ENCODE results near the gene MTMR6. TPM values are rescaled to one million over a fixed set of nuclear protein-coding genes. Genes with fewer than 3 reads are reported as not detected.

The MTMR6 gene
- total RNA-seq, 4 donors from 2014 or later, result 17.5 to 25.1 (median 21.7) TPM

GRCh38 chr13:25276748-25277147 lies 10.5 kb downstream of the MTMR6 start:
- no peaks in the 10 kb centered on the region for H3K9me3 ChIP-seq
- H3K27ac ChIP-seq, result no peak overlapping the region
- TF ChIP-seq CTCF (IDR thresholded peaks at IDR 0.05 in 4 of 5, conservative IDR thresholded peaks at IDR 0.05 in 1 of 5) (no peak), POLR2A (IDR thresholded peaks at IDR 0.05) (no peak)
- in situ Hi-C loops (cut with MboI; ENCODE audit: low sequenced_read_pairs in 4 of 4), result no loop called here
- no peak for DNase-seq
- H3K36me3 ChIP-seq, result peaks cover 0 to 14% of the 10 kb centered on the region in 2 donors
- H3K4me3 ChIP-seq, result no peak overlapping the region
- H3K4me1 ChIP-seq, result no peaks in the 10 kb centered on the region
- ATAC-seq, result no peak
- no peaks in the 10 kb centered on the region for H3K27me3 ChIP-seq
- intact Hi-C loops (cut with DNase I; ENCODE audit: low total_unique reads), result no loop called here

- H3K4me1 ChIP-seq, result no peaks in the 10 kb centered on the region
- in situ Hi-C loops (cut with MboI; ENCODE audit: low sequenced_read_pairs in 4 of 4), result no loop called here
- no peak for ATAC-seq
- intact Hi-C loops (cut with DNase I; ENCODE audit: low total_unique reads), result no loop called here
- no peak overlapping the region for H3K27ac ChIP-seq
- H3K27me3 ChIP-seq, result no peaks in the 10 kb centered on the region
- TF ChIP-seq CTCF (IDR thresholded peaks at IDR 0.05 in 4 of 5, conservative IDR thresholded peaks at IDR 0.05 in 1 of 5) (no peak), POLR2A (IDR thresholded peaks at IDR 0.05) (no peak)
- DNase-seq, result no peak
- peaks cover 0 to 39% of the 10 kb centered on the region in 2 donors for H3K36me3 ChIP-seq
- H3K9me3 ChIP-seq, result no peaks in the 10 kb centered on the region
- H3K4me3 ChIP-seq, result no peak overlapping the region
Observed at GRCh38 chr13:25268561-25268960, 18.7 kb downstream of the MTMR6 start.

GRCh38 chr13:25267715-25268114 lies 19.6 kb downstream of the MTMR6 start:
- in situ Hi-C loops (cut with MboI; ENCODE audit: low sequenced_read_pairs in 4 of 4) (no loop called here), intact Hi-C loops (cut with DNase I; ENCODE audit: low total_unique reads) (no loop called here)
- no peaks in the 10 kb centered on the region for H3K27me3 ChIP-seq
- H3K27ac ChIP-seq, result no peak overlapping the region
- DNase-seq (no peak), ATAC-seq (no peak)
- H3K4me3 ChIP-seq, result no peak overlapping the region
- H3K9me3 ChIP-seq, result no peaks in the 10 kb centered on the region
- H3K4me1 ChIP-seq, result no peaks in the 10 kb centered on the region
- TF ChIP-seq POLR2A (IDR thresholded peaks at IDR 0.05) (no peak), CTCF (IDR thresholded peaks at IDR 0.05 in 4 of 5, conservative IDR thresholded peaks at IDR 0.05 in 1 of 5) (no peak)
- peaks cover 0 to 37% of the 10 kb centered on the region in 2 donors for H3K36me3 ChIP-seq

GRCh38 chr13:25266706-25267105 lies 20.6 kb downstream of the MTMR6 start:
- intact Hi-C loops (cut with DNase I; ENCODE audit: low total_unique reads), result no loop called here
- no peaks in the 10 kb centered on the region for H3K9me3 ChIP-seq
- no peak for TF ChIP-seq CTCF (IDR thresholded peaks at IDR 0.05 in 4 of 5, conservative IDR thresholded peaks at IDR 0.05 in 1 of 5)
- TF ChIP-seq POLR2A (IDR thresholded peaks at IDR 0.05), result no peak
- no peaks in the 10 kb centered on the region for H3K27me3 ChIP-seq
- H3K36me3 ChIP-seq, result peaks cover 0 to 39% of the 10 kb centered on the region in 2 donors
- no peak overlapping the region for H3K27ac ChIP-seq
- ATAC-seq, result no peak
- no peak overlapping the region for H3K4me3 ChIP-seq
- in situ Hi-C loops (cut with MboI; ENCODE audit: low sequenced_read_pairs in 4 of 4), result no loop called here
- no peak for DNase-seq
- no peaks in the 10 kb centered on the region for H3K4me1 ChIP-seq

GRCh38 chr13:25262261-25262660 lies 25.0 kb downstream of the MTMR6 start:
- Histone ChIP-seq H3K27ac (no peak overlapping the region), H3K4me3 (no peak overlapping the region), H3K27me3 (no peaks in the 10 kb centered on the region), H3K9me3 (no peaks in the 10 kb centered on the region), H3K4me1 (no peaks in the 10 kb centered on the region), H3K36me3 (peaks cover 0 to 77% of the 10 kb centered on the region in 2 donors)
- TF ChIP-seq CTCF (IDR thresholded peaks at IDR 0.05 in 4 of 5, conservative IDR thresholded peaks at IDR 0.05 in 1 of 5), result no peak
- no peak for TF ChIP-seq POLR2A (IDR thresholded peaks at IDR 0.05)
- no peak for ATAC-seq
- no peak for DNase-seq
- in situ Hi-C loops (cut with MboI; ENCODE audit: low sequenced_read_pairs in 4 of 4), result no loop called here
- intact Hi-C loops (cut with DNase I; ENCODE audit: low total_unique reads), result no loop called here
